Stimulated activated naive CD4-positive, alpha-beta T cell treated with Interleukin-2 at 50 U/mL for 16 hours (primary cell): ENCODE measurements around the gene FAM177B.

ENCODE experiments used
- DNase-seq: peaks from one replicate; lab custom pipeline; 2025; lab: John Stamatoyannopoulos, UW

FAM177B gene

GRCh38 chr1:222736972-222737371, at the start of gene FAM177B:
TSS of gene FAM177B (plus strand) at chr1:222737202. CDS start at chr1:222746546, 9,344 bp downstream.
- no peak for DNase-seq

GRCh38 chr1:222691016-222691415, 46.0 kb upstream of the FAM177B start:
- no peak for DNase-seq

- no peak for DNase-seq
Observed at GRCh38 chr1:222694927-222695326, 42.1 kb upstream of the FAM177B start.

GRCh38 chr1:222696741-222697140, 40.3 kb upstream of the FAM177B start:
- DNase-seq, result no peak

GRCh38 chr1:222697203-222697602, 39.8 kb upstream of the FAM177B start:
- DNase-seq, result no peak

GRCh38 chr1:222697826-222698225, 39.2 kb upstream of the FAM177B start:
- DNase-seq, result no peak

- DNase-seq, result no peak
Observed at GRCh38 chr1:222702210-222702609, 34.8 kb upstream of the FAM177B start.

- DNase-seq, result no peak
Observed at GRCh38 chr1:222704260-222704659, 32.7 kb upstream of the FAM177B start.

GRCh38 chr1:222706815-222707214, 30.2 kb upstream of the FAM177B start:
- DNase-seq, result no peak

- no peak for DNase-seq
Observed at GRCh38 chr1:222709700-222710153, 27.3 kb upstream of the FAM177B start.

- peak; percentile 50 for DNase-seq
Observed at GRCh38 chr1:222711319-222712252, 25.4 kb upstream of the FAM177B start.

- DNase-seq, result peak; percentile 91
Observed at GRCh38 chr1:222712253-222713090, 24.5 kb upstream of the FAM177B start, which contains the start of the genes AIDA and BROX. TSS of gene AIDA (minus strand) at chr1:222712491. CDS start at chr1:222712317, 174 bp downstream. TSS of gene BROX (plus strand) at chr1:222712564. CDS start at chr1:222715700, 3,136 bp downstream.

GRCh38 chr1:222713091-222713961, 23.7 kb upstream of the FAM177B start:
- DNase-seq, result peak; percentile 88

- DNase-seq, result no peak
Observed at GRCh38 chr1:222716393-222716792, 20.6 kb upstream of the FAM177B start.

- no peak for DNase-seq
Observed at GRCh38 chr1:222728746-222729145, 8.3 kb upstream of the FAM177B start.

GRCh38 chr1:222730866-222731265, 6.1 kb upstream of the FAM177B start:
- DNase-seq, result no peak

GRCh38 chr1:222732216-222733159, 4.5 kb upstream of the FAM177B start:
- no peak for DNase-seq

- no peak for DNase-seq
Observed at GRCh38 chr1:222734740-222735139, 2.3 kb upstream of the FAM177B start.

GRCh38 chr1:222736470-222736869, 532 bp upstream of the FAM177B start:
- no peak for DNase-seq

- no peak for DNase-seq
Observed at GRCh38 chr1:222739465-222739864, 2.5 kb downstream of the FAM177B start.
